Activated effector memory CD4-positive, alpha-beta T cell treated with Interleukin-2 at 50 U/mL for 16 hours (primary cell): ENCODE results near the gene MYO3B.
"Not testable (repeated sequence)": the region's sequence is repeated elsewhere in the genome, so short reads cannot be mapped to it uniquely, and the experiment has no call there.

ENCODE experiments used
- DNase-seq: peaks from one replicate; pipeline ENCODE4 v3.0.0-alpha.2; 2020

The MYO3B gene

GRCh38 chr2:170523506-170523905, 345.6 kb downstream of the MYO3B start:
- DNase-seq, result no peak

- no peak for DNase-seq
Measured at GRCh38 chr2:170524828-170525565, 347.1 kb downstream of the MYO3B start.

- DNase-seq, result no peak
Measured at GRCh38 chr2:170525566-170525900, 347.6 kb downstream of the MYO3B start.

- no peak for DNase-seq
Measured at GRCh38 chr2:170530284-170530745, 352.4 kb downstream of the MYO3B start.

GRCh38 chr2:170530803-170531564, 353.0 kb downstream of the MYO3B start:
- DNase-seq, result no peak

- DNase-seq, result no peak
Measured at GRCh38 chr2:170531876-170532275, 353.9 kb downstream of the MYO3B start.

- DNase-seq, result no peak
Measured at GRCh38 chr2:170533156-170533555, 355.2 kb downstream of the MYO3B start.

- no peak for DNase-seq
Measured at GRCh38 chr2:170535552-170535951, 357.6 kb downstream of the MYO3B start.

- no peak for DNase-seq
Measured at GRCh38 chr2:170544817-170545216, 366.9 kb downstream of the MYO3B start.

- no peak for DNase-seq
Measured at GRCh38 chr2:170548304-170548703, 370.4 kb downstream of the MYO3B start.

GRCh38 chr2:170550501-170550900, 372.6 kb downstream of the MYO3B start:
- no peak for DNase-seq

- not testable (repeated sequence) for DNase-seq
Measured at GRCh38 chr2:170551899-170552298, 374.0 kb downstream of the MYO3B start.

GRCh38 chr2:170553748-170554147, 375.8 kb downstream of the MYO3B start:
- no peak for DNase-seq

GRCh38 chr2:170554278-170554955, 376.5 kb downstream of the MYO3B start:
- DNase-seq, result no peak

GRCh38 chr2:170562928-170563327, 385.0 kb downstream of the MYO3B start:
- no peak for DNase-seq

GRCh38 chr2:170563401-170563800, 385.5 kb downstream of the MYO3B start:
- DNase-seq, result no peak

GRCh38 chr2:170566138-170566537, 388.2 kb downstream of the MYO3B start:
- DNase-seq, result no peak

- DNase-seq, result no peak
Measured at GRCh38 chr2:170567429-170567828, 389.5 kb downstream of the MYO3B start.

GRCh38 chr2:170568511-170568910, 390.6 kb downstream of the MYO3B start:
- no peak for DNase-seq

- DNase-seq, result no peak
Measured at GRCh38 chr2:170571612-170572011, 393.7 kb downstream of the MYO3B start.

- DNase-seq, result no peak
Measured at GRCh38 chr2:170573671-170574070, 395.7 kb downstream of the MYO3B start.

GRCh38 chr2:170576296-170576695, 398.3 kb downstream of the MYO3B start:
- no peak for DNase-seq

GRCh38 chr2:170577356-170577755, 399.4 kb downstream of the MYO3B start:
- no peak for DNase-seq

GRCh38 chr2:170578606-170579005, 400.7 kb downstream of the MYO3B start:
- DNase-seq, result no peak
